Inflammatory macrophage (primary cell): Measurements from ENCODE around the gene RD3L.

Experiments
- DNase-seq, 2 donors: peaks; one replicate each; pipeline ENCODE4 v3.0.0-alpha.2; 2020 to 2022

The RD3L gene

DNA sequence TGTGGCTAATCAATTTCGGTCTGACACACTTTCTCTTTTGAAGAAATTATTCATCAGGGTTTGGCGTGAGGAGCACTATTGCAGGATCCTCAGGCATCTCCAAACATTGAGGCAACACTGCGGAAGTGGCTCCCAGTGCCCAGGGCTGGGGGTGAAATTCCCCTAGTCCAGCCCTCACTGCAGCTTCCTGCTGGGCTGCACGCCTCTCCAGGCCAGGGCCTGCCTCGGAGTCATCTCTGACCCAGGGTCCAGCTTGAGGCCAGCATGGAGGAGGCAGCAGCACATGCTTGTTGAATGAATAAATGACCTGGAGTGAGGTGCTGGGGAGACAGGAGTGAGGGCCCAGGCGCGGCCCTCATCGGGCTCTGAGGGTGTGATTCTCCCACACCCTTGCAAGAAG is 50.1 kb downstream of the RD3L start:
- no peak for DNase-seq

DNA sequence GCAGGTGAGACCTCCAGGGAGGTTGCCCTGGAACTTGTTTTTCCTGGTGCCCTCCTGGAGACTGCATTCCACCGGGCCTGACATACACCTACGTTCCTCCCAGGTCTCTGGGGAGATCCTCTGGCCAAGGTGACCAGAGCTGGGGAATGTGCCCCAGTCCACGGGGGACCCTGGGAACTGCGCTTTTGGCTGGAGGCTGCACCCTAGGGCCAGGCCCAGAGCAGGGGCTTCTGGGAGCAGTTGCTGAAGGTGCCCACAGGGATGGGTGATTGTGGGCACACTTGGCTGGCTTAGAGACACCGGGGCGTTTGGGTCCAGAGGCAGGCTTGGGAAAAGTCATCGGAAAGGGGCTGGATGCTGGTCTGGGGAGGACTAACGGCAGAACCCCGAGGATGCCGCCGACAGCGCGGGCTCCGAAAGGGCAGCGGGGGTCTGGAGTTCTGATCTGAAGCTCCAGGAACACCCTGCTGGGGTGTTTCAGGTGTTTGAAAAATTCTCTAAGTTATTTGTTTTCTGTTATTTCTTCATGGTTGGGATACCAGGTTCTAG is 50.6 kb downstream of the RD3L start:
- DNase-seq = no peak

DNA sequence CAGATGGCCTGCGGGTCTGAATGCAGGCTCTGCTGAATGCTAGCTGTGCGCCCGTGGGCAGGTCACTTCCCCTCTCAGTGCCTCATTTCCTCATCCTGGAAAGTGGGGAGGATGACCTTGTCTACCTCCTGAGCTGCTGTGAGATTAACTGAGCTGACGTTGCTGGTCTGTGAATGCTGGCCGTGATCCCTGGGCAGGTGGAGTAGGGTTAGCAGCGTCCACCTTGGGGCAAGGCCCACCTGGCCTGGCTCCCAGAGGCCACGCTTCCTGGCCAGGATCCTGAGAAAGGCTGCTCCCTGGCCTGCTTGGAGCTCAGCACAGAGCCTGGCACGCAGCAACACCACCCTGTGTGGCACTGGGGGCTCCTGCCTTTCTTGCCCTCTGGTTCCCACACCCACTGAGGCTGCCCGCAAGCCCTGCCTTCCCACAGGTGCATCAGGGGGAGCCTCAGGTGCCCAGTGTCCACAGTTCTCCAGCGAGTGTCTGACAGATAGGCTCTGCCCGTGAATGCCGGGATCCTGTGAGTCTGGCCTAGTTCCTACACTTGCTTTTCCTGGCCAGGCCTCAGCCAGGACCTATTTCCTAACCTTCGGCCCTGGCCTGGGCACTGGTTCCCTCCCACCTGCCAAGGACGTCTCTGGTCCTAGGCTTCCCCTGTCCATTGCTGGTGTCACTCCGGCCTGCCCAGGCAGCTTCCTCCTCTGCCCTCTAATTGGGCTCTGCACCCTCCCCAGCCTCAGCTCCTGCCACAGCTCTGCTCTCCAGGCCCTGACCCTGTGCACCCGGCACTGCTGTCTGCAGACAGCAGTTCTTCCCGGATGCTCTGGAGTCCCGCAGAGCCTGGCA is 51.3 kb downstream of the RD3L start:
- DNase-seq = peak; percentile 68 to 87
